GM12891 (cell line): ENCODE results near the gene NDUFC2.
A peak's percentile ranks its signal among the peaks of the same experiment; 100 is the strongest.

Experiments
- DNase-seq: peaks from one replicate; pipeline ENCODE4 v3.0.0; 2011; ENCODE audit warnings: low spot score; ENCODE audit not compliant: insufficient read length
- FAIRE-seq: peaks from 2 replicates; lab custom pipeline; 2011; peaks lifted over from hg19 to GRCh38; lab: Jason Lieb, UNC
- PAX5 ChIP-seq: IDR thresholded peaks from 2 replicates; pipeline ENCODE4 v1.6.1; 2011; ENCODE audit warnings: low read length, moderate library complexity, mild to moderate bottlenecking; ENCODE audit not compliant: insufficient read depth, severe bottlenecking
- POLR2A ChIP-seq: IDR thresholded peaks from 2 replicates; pipeline ENCODE4 v1.6.1; 2011; ENCODE audit warnings: low read depth, low read length, control low read depth
- POLR2AphosphoS5 ChIP-seq: IDR thresholded peaks from 2 replicates; pipeline ENCODE4 v1.6.1; 2011; ENCODE audit warnings: low read depth, low read length, control low read depth
- POU2F2 ChIP-seq: IDR thresholded peaks from 2 replicates; pipeline ENCODE4 v1.6.1; 2011; ENCODE audit warnings: low read depth, mild to moderate bottlenecking, control low read depth, low read length, moderate library complexity
- SPI1 ChIP-seq: IDR thresholded peaks from 2 replicates; pipeline ENCODE4 v1.6.1; 2011; ENCODE audit warnings: low read depth, low read length, control low read depth
- TAF1 ChIP-seq: IDR thresholded peaks from 2 replicates; pipeline ENCODE4 v1.6.1; 2011; ENCODE audit warnings: low read depth, low read length, control low read depth

Gene NDUFC2

GRCh38 chr11:78057462-78058055 lies 22.1 kb downstream of the NDUFC2 start:
- no peak for DNase-seq
- TF ChIP-seq POLR2AphosphoS5 (no peak), POLR2A (no peak), POU2F2 (no peak), TAF1 (no peak), SPI1 (no peak), PAX5 (no peak)
- FAIRE-seq = no peak

- no peak for FAIRE-seq
Observed at GRCh38 chr11:78056093-78056492, 23.6 kb downstream of the NDUFC2 start.

GRCh38 chr11:78054971-78055370 lies 24.7 kb downstream of the NDUFC2 start:
- TF ChIP-seq PAX5 = no peak
- TF ChIP-seq POLR2AphosphoS5 = no peak
- FAIRE-seq (no peak), DNase-seq (no peak)

More at GRCh38 chr11:78056093-78056492, 23.6 kb downstream of the NDUFC2 start:
- DNase-seq = no peak
- TF ChIP-seq PAX5 (no peak), POLR2AphosphoS5 (no peak), TAF1 (no peak), SPI1 (no peak), POU2F2 (no peak), POLR2A (no peak)

GRCh38 chr11:78050964-78051831 lies 28.5 kb downstream of the NDUFC2 start:
- no peak for TF ChIP-seq POU2F2
- TF ChIP-seq TAF1 = no peak
- no peak for TF ChIP-seq PAX5
- TF ChIP-seq POLR2A = no peak
- TF ChIP-seq POLR2AphosphoS5 = no peak
- no peak for TF ChIP-seq SPI1
- DNase-seq (no peak), FAIRE-seq (no peak)

- FAIRE-seq (no peak), DNase-seq (no peak)
- TF ChIP-seq POLR2AphosphoS5 (no peak), PAX5 (no peak), POU2F2 (no peak), TAF1 (no peak), POLR2A (no peak), SPI1 (no peak)
Observed at GRCh38 chr11:78049348-78049747, 30.3 kb downstream of the NDUFC2 start.

GRCh38 chr11:78048561-78048960 lies 31.1 kb downstream of the NDUFC2 start:
- TF ChIP-seq TAF1 (no peak), PAX5 (no peak), POLR2AphosphoS5 (no peak), POU2F2 (no peak), POLR2A (no peak), SPI1 (no peak)
- no peak for FAIRE-seq
- no peak for DNase-seq

- TF ChIP-seq POLR2A = no peak
- TF ChIP-seq POLR2AphosphoS5 = no peak
- TF ChIP-seq PAX5 = no peak
- TF ChIP-seq SPI1 = no peak
- TF ChIP-seq TAF1 = no peak
- no peak for TF ChIP-seq POU2F2
- no peak for DNase-seq
- FAIRE-seq = no peak
Observed at GRCh38 chr11:78046486-78046854, 33.2 kb downstream of the NDUFC2 start.

GRCh38 chr11:78045851-78046485 lies 33.7 kb downstream of the NDUFC2 start:
- FAIRE-seq (peak; percentile 74), DNase-seq (peak; percentile 87)

GRCh38 chr11:78044706-78045105 lies 35.0 kb downstream of the NDUFC2 start:
- TF ChIP-seq PAX5 (no peak), SPI1 (no peak), TAF1 (no peak), POU2F2 (no peak), POLR2A (no peak), POLR2AphosphoS5 (no peak)
- no peak for DNase-seq
- FAIRE-seq = no peak

More at GRCh38 chr11:78045851-78046485, 33.7 kb downstream of the NDUFC2 start:
- no peak for TF ChIP-seq PAX5
